Measurements from ENCODE around the gene GRIK1. TPM values are rescaled to one million over a fixed set of nuclear protein-coding genes. Genes with fewer than 3 reads are reported as not detected.

The GRIK1 gene
- total RNA-seq, 2 donors from 2014 or later, result not detected

DNA sequence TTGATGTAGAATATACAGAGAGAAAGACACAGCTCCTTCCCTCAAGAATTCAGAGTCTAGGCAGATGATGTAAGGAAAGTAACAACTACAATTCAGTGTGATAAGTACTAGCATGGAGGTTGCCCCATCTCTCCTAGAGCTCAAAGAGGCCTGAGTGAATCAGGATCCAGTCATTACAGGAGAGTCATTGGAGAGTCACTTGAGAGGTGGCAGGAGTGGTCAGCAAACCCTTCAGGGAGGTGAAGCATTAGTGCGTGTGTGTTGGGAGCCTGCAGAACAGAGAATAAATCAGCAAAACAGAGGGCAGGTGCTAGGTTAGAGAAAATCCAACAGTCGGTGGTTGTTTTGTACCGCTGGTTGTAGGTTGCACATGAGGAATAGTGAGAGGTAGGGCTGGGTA lies 46.1 kb downstream of the GRIK1 start:
- no peak for ATAC-seq
- no peaks in the 10 kb centered on the region for H3K9me3 ChIP-seq (ENCODE audit: control insufficient read depth, low read length, poor library complexity, severe bottlenecking)
- Mint-ChIP-seq H3K4me1 (no peaks in the 10 kb centered on the region), H3K27ac (no peak overlapping the region), H3K4me3 (no peak overlapping the region), H3K36me3 (ENCODE audit: low read depth) (no peaks in the 10 kb centered on the region), H3K27me3 (peaks cover 5% of the 10 kb centered on the region)
- no peak for DNase-seq

GRCh38 chr21:29892379-29892778 lies 47.4 kb downstream of the GRIK1 start:
- Mint-ChIP-seq H3K4me1 (no peaks in the 10 kb centered on the region), H3K4me3 (no peak overlapping the region), H3K36me3 (ENCODE audit: low read depth) (no peaks in the 10 kb centered on the region), H3K27me3 (peaks cover 5% of the 10 kb centered on the region), H3K27ac (no peak overlapping the region)
- ATAC-seq (no peak), DNase-seq (no peak)
- H3K9me3 ChIP-seq (ENCODE audit: control insufficient read depth, low read length, poor library complexity, severe bottlenecking), result no peaks in the 10 kb centered on the region

- Mint-ChIP-seq H3K4me1 (no peaks in the 10 kb centered on the region), H3K27ac (no peak overlapping the region), H3K36me3 (ENCODE audit: low read depth) (no peaks in the 10 kb centered on the region), H3K4me3 (no peak overlapping the region), H3K27me3 (peaks cover 5% of the 10 kb centered on the region)
- no peaks in the 10 kb centered on the region for H3K9me3 ChIP-seq (ENCODE audit: control insufficient read depth, low read length, poor library complexity, severe bottlenecking)
- no peak for ATAC-seq
- DNase-seq, result no peak
Observed at GRCh38 chr21:29888437-29888836, 51.4 kb downstream of the GRIK1 start.

DNA sequence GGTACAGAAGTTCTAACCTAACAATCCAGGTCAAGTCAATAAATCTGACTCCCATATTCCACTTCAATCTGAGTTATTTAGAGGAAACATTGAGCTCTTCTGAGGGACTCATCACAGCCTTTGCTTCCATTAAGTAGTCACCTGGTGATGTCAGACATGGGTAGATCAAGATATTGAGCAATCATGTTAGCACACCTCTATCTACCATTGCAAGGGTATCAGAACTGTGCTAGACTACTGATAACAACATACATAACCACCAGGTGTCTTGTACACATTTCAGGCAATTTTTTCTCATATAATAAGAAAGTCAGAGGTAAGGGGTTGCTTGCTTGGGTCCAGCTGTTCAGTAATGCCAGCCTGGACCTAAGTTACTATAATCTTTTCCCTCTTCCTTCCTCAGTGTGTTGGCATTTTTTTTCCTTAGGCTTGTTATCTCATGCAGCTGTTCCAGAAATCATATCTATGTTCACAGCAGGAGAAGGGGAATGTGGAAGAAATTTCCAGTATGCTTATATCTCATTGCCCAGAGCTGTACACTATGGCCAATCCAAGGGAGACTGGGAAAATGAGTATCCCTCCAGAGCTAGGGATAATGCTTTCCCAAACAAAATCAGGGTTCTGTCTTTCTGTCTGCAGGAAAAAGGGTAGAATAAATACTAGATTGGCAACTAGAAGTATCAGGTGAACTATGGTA lies 52.3 kb downstream of the GRIK1 start:
- H3K9me3 ChIP-seq (ENCODE audit: control insufficient read depth, low read length, poor library complexity, severe bottlenecking), result no peaks in the 10 kb centered on the region
- Mint-ChIP-seq H3K27ac (no peak overlapping the region), H3K4me3 (no peak overlapping the region), H3K27me3 (peaks cover 5% of the 10 kb centered on the region), H3K4me1 (no peaks in the 10 kb centered on the region), H3K36me3 (ENCODE audit: low read depth) (no peaks in the 10 kb centered on the region)
- no peak for DNase-seq
- no peak for ATAC-seq

DNA sequence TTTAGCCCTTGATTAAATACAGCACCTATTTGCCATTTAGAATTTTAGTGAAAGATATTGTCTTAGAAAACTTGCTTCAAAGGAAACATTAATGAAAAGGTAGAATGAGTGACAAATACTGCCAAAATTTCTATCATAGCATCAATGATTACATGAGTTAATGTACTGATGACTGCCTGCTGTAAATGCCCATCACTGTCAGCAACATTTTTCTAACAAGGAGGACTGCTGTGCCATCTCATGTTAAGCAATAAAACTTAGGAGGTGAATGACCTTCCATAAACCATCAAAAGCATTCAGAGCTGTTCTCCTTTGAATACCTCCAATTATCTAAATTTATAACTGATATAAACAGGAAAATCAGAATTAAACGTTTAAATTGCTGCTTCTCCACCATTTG lies 54.3 kb downstream of the GRIK1 start:
- ATAC-seq (no peak), DNase-seq (no peak)
- H3K4me3 Mint-ChIP-seq, result no peak overlapping the region
- no peaks in the 10 kb centered on the region for H3K4me1 Mint-ChIP-seq
- no peak overlapping the region for H3K27ac Mint-ChIP-seq
- peaks cover 3% of the 10 kb centered on the region for H3K27me3 Mint-ChIP-seq
- H3K9me3 ChIP-seq (ENCODE audit: control insufficient read depth, low read length, poor library complexity, severe bottlenecking), result no peaks in the 10 kb centered on the region
- no peaks in the 10 kb centered on the region for H3K36me3 Mint-ChIP-seq (ENCODE audit: low read depth)

- H3K9me3 ChIP-seq (ENCODE audit: control insufficient read depth, low read length, poor library complexity, severe bottlenecking), result no peaks in the 10 kb centered on the region
- H3K27ac Mint-ChIP-seq, result no peak overlapping the region
- ATAC-seq (no peak), DNase-seq (no peak)
- peaks cover 10% of the 10 kb centered on the region for H3K27me3 Mint-ChIP-seq
- H3K4me1 Mint-ChIP-seq, result no peaks in the 10 kb centered on the region
- no peak overlapping the region for H3K4me3 Mint-ChIP-seq
- H3K36me3 Mint-ChIP-seq (ENCODE audit: low read depth), result no peaks in the 10 kb centered on the region
Observed at GRCh38 chr21:29875873-29876272, 63.9 kb downstream of the GRIK1 start.

- Mint-ChIP-seq H3K27me3 (peaks cover 10% of the 10 kb centered on the region), H3K4me3 (no peak overlapping the region), H3K4me1 (no peaks in the 10 kb centered on the region), H3K27ac (no peak overlapping the region), H3K36me3 (ENCODE audit: low read depth) (no peaks in the 10 kb centered on the region)
- no peaks in the 10 kb centered on the region for H3K9me3 ChIP-seq (ENCODE audit: control insufficient read depth, low read length, poor library complexity, severe bottlenecking)
- no peak for ATAC-seq
- DNase-seq, result no peak
Observed at GRCh38 chr21:29875036-29875716, 64.6 kb downstream of the GRIK1 start.

GRCh38 chr21:29873908-29874307 lies 65.9 kb downstream of the GRIK1 start:
- H3K27ac Mint-ChIP-seq, result no peak overlapping the region
- H3K9me3 ChIP-seq (ENCODE audit: control insufficient read depth, low read length, poor library complexity, severe bottlenecking), result no peaks in the 10 kb centered on the region
- no peak overlapping the region for H3K4me3 Mint-ChIP-seq
- DNase-seq, result no peak
- no peaks in the 10 kb centered on the region for H3K36me3 Mint-ChIP-seq (ENCODE audit: low read depth)
- H3K4me1 Mint-ChIP-seq, result no peaks in the 10 kb centered on the region
- ATAC-seq, result no peak
- H3K27me3 Mint-ChIP-seq, result peaks cover 10% of the 10 kb centered on the region

DNA sequence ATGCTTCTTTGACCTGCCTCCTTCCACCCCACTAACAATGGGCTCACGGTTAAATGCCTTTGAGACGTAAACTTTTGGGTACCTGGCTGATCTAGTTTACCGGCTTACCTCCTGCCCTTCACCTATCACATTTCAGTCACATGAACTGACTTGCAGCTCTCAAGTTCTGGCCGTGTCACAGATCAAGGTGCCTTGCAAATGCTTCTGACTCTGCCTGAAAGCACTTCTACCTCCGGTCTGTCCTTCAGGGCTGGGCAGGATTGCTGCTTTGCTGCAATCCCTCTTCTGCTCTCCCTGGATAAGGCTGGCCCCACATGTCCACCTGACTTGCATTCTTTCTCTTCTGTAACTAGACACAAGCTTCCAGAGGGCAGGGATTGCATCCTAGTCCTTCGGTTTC lies 69.0 kb downstream of the GRIK1 start:
- Mint-ChIP-seq H3K27me3 (peaks cover 9% of the 10 kb centered on the region), H3K4me1 (no peaks in the 10 kb centered on the region), H3K36me3 (ENCODE audit: low read depth) (no peaks in the 10 kb centered on the region), H3K27ac (no peak overlapping the region), H3K4me3 (no peak overlapping the region)
- no peaks in the 10 kb centered on the region for H3K9me3 ChIP-seq (ENCODE audit: control insufficient read depth, low read length, poor library complexity, severe bottlenecking)
- no peak for DNase-seq
- ATAC-seq, result no peak

- ATAC-seq (no peak), DNase-seq (no peak)
- H3K36me3 Mint-ChIP-seq (ENCODE audit: low read depth), result no peaks in the 10 kb centered on the region
Observed at GRCh38 chr21:29867796-29868195, 72.0 kb downstream of the GRIK1 start.

GRCh38 chr21:29860346-29860745 lies 79.5 kb downstream of the GRIK1 start:
- no peaks in the 10 kb centered on the region for H3K36me3 Mint-ChIP-seq (ENCODE audit: low read depth)
- H3K9me3 ChIP-seq (ENCODE audit: control insufficient read depth, low read length, poor library complexity, severe bottlenecking), result no peaks in the 10 kb centered on the region
- H3K4me3 Mint-ChIP-seq, result no peak overlapping the region
- no peak overlapping the region for H3K27ac Mint-ChIP-seq
- H3K27me3 Mint-ChIP-seq, result peaks cover 7% of the 10 kb centered on the region
- H3K4me1 Mint-ChIP-seq, result no peaks in the 10 kb centered on the region
- DNase-seq, result no peak
- ATAC-seq, result no peak

More at GRCh38 chr21:29867796-29868195, 72.0 kb downstream of the GRIK1 start:
- H3K27me3 Mint-ChIP-seq, result peaks cover 7% of the 10 kb centered on the region
- no peaks in the 10 kb centered on the region for H3K9me3 ChIP-seq (ENCODE audit: control insufficient read depth, low read length, poor library complexity, severe bottlenecking)
- no peak overlapping the region for H3K27ac Mint-ChIP-seq
- no peaks in the 10 kb centered on the region for H3K4me1 Mint-ChIP-seq
- H3K4me3 Mint-ChIP-seq, result no peak overlapping the region

- Mint-ChIP-seq H3K4me3 (no peak overlapping the region), H3K4me1 (no peaks in the 10 kb centered on the region), H3K27ac (no peak overlapping the region), H3K27me3 (peaks cover 3% of the 10 kb centered on the region), H3K36me3 (ENCODE audit: low read depth) (no peaks in the 10 kb centered on the region)
- no peaks in the 10 kb centered on the region for H3K9me3 ChIP-seq (ENCODE audit: control insufficient read depth, low read length, poor library complexity, severe bottlenecking)
- DNase-seq (no peak), ATAC-seq (no peak)
Observed at GRCh38 chr21:29857150-29857549, 82.6 kb downstream of the GRIK1 start.

GRCh38 chr21:29854795-29855194 lies 85.0 kb downstream of the GRIK1 start:
- no peak for ATAC-seq
- H3K4me3 Mint-ChIP-seq, result no peak overlapping the region

GRCh38 chr21:29851611-29852010 lies 88.2 kb downstream of the GRIK1 start:
- no peaks in the 10 kb centered on the region for H3K9me3 ChIP-seq (ENCODE audit: control insufficient read depth, low read length, poor library complexity, severe bottlenecking)
- Mint-ChIP-seq H3K27ac (no peak overlapping the region), H3K4me1 (no peaks in the 10 kb centered on the region), H3K36me3 (ENCODE audit: low read depth) (peaks cover 2% of the 10 kb centered on the region), H3K4me3 (no peak overlapping the region), H3K27me3 (peaks cover 40% of the 10 kb centered on the region)
- ATAC-seq (no peak), DNase-seq (no peak)

More at GRCh38 chr21:29854795-29855194, 85.0 kb downstream of the GRIK1 start:
- Mint-ChIP-seq H3K27ac (no peak overlapping the region), H3K36me3 (ENCODE audit: low read depth) (no peaks in the 10 kb centered on the region), H3K4me1 (no peaks in the 10 kb centered on the region), H3K27me3 (peaks cover 14% of the 10 kb centered on the region)
- H3K9me3 ChIP-seq (ENCODE audit: control insufficient read depth, low read length, poor library complexity, severe bottlenecking), result no peaks in the 10 kb centered on the region
- DNase-seq, result no peak
